Measurements from ENCODE around the gene TRAM2.

DNA sequence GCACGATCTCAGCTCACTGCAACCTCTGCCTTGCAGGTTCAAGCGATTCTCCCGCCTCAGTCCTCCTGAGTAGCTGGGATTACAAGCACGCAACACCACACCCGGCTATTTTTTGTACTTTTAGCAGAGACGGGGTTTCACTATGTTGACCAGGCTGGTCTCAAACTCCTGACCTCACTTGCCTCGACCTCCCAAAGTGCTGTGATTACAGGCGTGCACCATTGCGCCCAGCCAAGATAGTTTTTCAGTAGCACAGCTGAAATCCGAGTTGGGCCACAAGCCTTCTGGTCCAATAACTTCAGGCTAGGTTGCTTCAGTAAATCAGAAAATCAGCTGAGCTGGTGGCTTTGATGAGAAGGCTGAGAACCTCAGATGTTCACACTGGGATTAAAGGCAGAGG lies 65.7 kb downstream of the TRAM2 start:
- TF ChIP-seq, protein P1, sequence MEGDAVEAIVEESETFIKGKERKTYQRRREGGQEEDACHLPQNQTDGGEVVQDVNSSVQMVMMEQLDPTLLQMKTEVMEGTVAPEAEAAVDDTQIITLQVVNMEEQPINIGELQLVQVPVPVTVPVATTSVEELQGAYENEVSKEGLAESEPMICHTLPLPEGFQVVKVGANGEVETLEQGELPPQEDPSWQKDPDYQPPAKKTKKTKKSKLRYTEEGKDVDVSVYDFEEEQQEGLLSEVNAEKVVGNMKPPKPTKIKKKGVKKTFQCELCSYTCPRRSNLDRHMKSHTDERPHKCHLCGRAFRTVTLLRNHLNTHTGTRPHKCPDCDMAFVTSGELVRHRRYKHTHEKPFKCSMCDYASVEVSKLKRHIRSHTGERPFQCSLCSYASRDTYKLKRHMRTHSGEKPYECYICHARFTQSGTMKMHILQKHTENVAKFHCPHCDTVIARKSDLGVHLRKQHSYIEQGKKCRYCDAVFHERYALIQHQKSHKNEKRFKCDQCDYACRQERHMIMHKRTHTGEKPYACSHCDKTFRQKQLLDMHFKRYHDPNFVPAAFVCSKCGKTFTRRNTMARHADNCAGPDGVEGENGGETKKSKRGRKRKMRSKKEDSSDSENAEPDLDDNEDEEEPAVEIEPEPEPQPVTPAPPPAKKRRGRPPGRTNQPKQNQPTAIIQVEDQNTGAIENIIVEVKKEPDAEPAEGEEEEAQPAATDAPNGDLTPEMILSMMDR (IDR thresholded peaks at IDR 0.05), result no peak
- TF ChIP-seq POLR2A (IDR thresholded peaks at IDR 0.05), result no peak

Measured in adrenal gland (tissue), 5 donors.